HG02884 (cell line): ENCODE results near the gene HPS4.
"Not testable (repeated sequence)": the region's sequence is repeated elsewhere in the genome, so short reads cannot be mapped to it uniquely, and the experiment has no call there.

ENCODE experiments used
- ATAC-seq: cut with Tn5 transposase; IDR thresholded peaks from one replicate; pipeline ENCODE4 v1.9.1; 2021; ENCODE audit warnings: mild to moderate bottlenecking, moderate library complexity; ENCODE audit not compliant: unreplicated experiment

The HPS4 gene

DNA sequence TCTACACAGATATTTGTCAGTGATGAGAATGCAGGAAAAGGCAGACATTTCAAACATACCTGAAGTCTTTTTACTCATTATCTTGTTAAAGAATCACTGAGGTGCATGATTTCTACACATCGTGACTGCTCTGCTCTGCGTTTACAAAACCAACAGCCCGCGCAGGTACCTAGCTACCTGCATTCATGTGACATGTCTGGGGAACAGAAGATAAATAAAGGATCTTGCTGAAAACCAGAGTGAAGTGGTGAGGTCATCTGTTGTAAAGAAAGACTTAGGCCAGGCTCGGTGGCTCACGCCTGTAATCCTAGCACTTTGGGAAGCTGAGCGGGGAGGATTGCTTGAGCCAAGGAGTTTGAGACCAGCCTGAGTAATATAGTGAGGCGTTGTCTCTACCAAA is 38.8 kb downstream of the HPS4 start:
- ATAC-seq = no peak

DNA sequence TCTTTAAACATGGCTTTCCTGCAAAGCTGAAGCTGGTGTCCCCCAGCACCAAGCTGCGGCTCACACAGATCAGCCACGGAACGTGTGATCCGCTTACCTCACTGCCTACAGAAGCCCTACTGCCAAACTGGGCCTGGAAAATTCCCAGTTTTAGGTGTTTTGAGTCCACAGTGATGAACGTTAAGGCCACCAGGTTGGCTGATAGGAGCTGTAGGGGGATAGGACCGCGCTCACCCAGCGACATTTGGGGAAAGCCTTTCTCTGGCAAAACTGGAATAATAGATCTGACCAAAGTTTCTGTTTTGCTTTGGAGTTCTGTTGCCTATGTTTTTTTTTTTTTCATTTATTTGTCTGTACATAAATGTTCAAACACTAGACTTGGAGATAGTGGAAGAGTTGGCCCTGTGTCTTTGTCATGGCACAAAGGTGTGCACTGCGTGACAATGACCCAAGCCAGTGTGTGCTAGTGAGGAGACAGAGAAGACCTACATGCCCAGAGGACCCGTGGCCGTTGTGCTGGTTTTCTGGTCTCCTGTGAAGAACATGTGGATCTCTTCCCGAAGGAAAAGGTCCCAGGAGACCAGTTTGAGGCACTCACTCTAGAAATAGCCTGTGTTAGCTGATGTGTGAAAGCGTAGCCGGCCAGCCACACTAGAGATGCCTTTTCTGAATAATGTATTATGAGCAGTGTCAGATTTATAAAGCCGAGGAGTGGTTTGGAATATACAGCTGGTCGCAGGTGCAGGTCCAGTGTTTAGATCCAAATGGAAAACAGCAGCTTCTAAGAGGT is 39.5 kb downstream of the HPS4 start:
- ATAC-seq = no peak

- no peak for ATAC-seq
Observed at GRCh38 chr22:26442086-26442756, 41.4 kb downstream of the HPS4 start.

GRCh38 chr22:26439559-26439958 is 44.0 kb downstream of the HPS4 start:
- ATAC-seq = no peak

DNA sequence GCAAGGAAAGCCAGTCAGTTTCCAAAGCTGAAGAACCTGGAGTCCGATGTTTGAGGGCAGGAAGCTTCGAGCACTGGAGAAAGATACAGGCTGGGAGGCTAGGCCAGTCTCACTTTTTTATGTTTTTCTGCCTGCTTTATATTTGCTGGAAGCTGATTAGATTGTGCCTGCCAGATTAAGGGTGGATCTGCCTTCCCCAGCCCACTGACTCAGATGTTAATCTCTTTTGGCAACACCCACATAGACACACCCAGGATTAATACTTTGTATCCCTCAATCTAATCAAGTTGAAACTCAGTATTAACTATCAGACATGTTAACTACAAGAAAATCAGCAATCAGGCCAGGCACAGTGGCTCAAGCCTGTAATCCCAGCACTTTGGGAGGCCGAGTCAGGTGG is 44.8 kb downstream of the HPS4 start:
- ATAC-seq = not testable (repeated sequence)

DNA sequence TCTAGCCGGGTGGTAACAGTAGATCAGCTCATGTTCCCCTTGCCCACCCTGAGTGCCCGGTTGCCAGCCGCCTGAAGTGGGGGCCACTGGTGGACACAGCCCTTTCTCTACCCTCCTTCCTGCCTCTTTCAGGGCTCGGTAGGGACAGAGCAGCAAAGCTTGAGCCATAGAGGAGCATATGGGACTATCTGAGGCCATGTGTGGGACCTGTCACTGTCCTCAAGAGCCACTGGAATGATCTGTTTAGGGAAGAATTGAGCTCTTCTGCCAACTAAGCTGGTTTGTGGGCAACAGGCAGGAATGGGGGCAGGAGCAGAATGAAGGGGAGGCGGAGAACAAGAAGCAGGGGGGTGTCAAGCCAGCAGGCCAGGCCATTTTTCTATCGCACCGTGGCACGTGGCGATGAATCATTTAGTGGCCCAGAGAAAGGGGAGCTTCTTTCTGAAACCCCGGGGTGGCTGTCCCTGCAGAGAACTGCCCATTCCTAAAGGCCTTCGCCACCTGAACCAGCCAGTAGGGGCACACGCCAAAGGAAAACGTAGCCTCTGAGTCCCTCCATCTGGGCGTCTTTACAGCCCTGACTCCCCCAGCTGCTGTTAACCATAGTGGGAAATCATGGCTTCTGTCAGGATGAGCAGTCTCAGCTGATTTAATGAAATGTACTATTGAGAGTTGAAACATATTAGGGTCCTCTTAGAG is 45.7 kb downstream of the HPS4 start:
- no peak for ATAC-seq

- no peak for ATAC-seq
Observed at GRCh38 chr22:26436903-26437515, 46.6 kb downstream of the HPS4 start.

GRCh38 chr22:26435327-26436093 is 48.1 kb downstream of the HPS4 start:
- no peak for ATAC-seq

GRCh38 chr22:26433805-26434204 is 49.8 kb downstream of the HPS4 start:
- no peak for ATAC-seq

- ATAC-seq = no peak
Observed at GRCh38 chr22:26432619-26433311, 50.8 kb downstream of the HPS4 start.

- ATAC-seq = no peak
Observed at GRCh38 chr22:26431261-26431995, 52.2 kb downstream of the HPS4 start.

DNA sequence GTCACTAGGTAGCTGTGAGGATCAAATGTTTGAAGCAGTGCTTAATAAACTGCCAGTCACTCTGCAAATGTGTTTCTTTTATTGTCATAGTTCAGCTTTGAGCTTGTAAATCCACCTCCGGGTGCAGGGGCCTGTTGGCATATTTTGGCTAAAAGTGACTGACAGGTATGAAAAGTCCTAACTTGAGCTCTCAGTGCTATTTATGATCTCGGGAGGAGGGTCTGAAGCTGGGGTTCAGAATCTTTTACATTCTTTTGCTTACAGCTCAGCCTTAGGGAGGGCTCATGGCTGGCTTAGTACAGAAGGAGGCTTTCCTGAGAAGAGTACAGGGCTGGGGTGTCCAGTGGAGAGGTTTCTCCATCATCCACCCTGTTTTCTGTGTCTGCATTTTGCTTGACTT is 53.0 kb downstream of the HPS4 start:
- no peak for ATAC-seq

DNA sequence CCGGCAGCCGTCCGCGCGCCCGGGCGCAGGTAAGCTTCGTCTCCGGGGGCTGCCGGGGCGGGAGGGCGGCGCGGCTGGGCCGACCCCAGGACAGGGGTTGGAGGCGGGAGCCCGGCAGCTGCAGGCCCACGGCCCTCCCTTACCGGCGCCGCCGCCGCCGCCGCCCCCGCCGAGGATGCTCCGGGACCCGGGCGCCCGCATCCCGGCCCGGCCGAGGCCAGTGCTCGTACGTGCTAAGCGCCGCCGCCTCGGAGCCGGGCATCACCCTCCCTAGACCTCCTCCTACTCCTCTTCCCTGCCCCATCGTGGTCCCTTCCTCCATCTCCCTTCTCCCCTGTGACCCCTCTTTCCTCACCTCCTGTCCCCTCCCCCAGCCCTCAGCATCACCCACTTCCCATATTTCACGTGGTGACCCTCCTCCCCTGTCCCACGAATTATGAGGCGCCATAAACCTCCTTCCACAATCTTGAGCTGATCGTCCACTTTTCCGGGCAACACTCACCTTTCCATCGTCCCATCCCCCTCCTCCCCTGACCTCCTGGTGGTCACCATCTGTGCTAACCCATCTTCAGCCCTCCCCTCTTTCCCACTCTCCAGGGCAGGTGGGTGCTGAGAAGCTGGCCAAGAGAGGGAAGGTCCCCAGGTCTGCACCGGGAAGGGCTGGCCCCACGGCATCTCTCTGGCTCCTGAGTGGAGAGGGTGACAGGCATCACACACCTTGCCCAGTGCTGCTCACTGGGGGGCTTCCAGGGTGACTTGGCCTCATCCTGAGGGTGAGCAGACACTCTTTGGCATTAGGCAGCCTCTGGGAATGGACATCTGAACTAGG is 53.9 kb downstream of the HPS4 start:
- peak; percentile 13 for ATAC-seq

DNA sequence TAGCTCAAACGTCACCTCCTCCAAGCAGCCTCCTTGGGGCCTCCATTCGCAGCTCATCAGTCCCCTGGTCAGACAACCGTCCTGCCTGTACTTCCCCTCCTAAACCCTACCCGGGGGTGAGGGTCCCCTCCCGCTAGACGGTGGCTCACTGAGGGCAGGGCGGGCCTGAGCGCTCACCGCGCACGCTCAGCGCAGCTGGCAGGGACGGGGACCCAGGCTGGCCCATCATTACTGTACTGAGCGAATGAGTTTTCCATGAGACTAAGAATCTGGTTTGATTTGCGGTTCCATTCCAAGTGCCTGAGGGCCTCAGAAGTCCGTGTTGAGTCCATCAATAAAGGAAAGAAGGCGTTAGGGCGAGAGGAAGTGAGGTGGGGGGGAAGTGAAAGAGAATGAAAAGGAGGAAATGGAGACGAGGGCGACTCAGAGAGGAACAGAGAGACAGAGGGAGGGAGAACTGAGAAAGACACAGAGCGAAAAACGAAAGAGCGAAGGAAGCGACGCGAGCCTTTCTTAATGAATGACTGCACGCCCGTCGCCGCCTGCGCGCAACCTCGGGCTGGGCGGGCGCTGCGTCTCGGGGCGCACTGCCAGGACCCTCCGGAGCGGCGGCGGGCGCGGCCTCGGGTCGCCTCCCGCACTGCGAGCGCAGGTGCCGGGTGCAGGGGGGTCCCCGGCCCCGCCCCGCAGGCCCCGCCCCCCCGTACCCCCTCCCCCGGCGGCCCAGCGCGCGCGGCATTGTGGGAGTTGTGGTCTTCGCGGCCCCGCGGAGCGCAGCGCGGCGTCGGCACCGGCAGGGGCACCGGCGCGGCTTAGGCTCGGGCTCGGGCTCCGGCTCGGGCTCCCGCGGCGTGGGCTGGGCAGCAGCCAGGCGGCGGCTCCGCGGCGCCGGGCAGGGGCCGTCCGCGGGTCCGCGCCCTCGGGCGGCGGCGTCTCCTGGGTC is 54.8 kb downstream of the HPS4 start, which contains the start of gene ASPHD2:
TSS of gene ASPHD2 (plus strand) at position 746 of the 943 bp plus-strand sequence. CDS start 4,356 bp downstream, outside the sequence.
- ATAC-seq = peak; percentile 69

- no peak for ATAC-seq
Observed at GRCh38 chr22:26426924-26427323, 56.7 kb downstream of the HPS4 start.

DNA sequence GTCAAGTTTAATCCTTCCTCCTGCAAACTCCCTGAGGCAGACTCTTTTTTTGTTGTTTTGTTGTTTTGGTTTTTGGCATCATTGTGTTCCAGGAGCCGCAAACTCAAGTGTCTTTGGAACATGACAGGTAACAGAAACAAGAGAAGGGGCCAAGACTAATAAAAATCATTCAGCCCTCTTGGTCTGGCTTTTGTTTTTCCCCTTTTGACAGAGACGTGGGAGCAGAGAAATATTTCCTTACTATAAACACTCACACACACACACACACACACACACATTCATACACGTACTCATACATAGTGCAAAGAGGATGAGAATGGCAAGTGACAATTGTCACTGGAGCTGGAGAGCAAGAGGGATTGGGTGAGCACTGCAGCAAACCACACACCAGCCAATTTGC is 65.0 kb downstream of the HPS4 start:
- no peak for ATAC-seq

GRCh38 chr22:26417406-26417805 is 66.2 kb downstream of the HPS4 start:
- ATAC-seq = no peak
